Measurements from ENCODE around the gene SMG6. TPM values are rescaled to one million over a fixed set of nuclear protein-coding genes. Genes with fewer than 3 reads are reported as not detected.

SMG6 gene
- polyA plus RNA-seq, 1 of the 3 experiments (the other 2 are of a cell fraction) = 15.7 TPM

GRCh38 chr17:2048805-2049204 is 254.8 kb downstream of the SMG6 start (continued):
- TF ChIP-seq, protein P1, sequence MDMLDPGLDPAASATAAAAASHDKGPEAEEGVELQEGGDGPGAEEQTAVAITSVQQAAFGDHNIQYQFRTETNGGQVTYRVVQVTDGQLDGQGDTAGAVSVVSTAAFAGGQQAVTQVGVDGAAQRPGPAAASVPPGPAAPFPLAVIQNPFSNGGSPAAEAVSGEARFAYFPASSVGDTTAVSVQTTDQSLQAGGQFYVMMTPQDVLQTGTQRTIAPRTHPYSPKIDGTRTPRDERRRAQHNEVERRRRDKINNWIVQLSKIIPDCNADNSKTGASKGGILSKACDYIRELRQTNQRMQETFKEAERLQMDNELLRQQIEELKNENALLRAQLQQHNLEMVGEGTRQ (IDR thresholded peaks at IDR 0.05; ENCODE audit: borderline replicate concordance, low read depth, low read length) = no peak
- TF ChIP-seq GABPA (IDR thresholded peaks at IDR 0.05; ENCODE audit: low read depth) = no peak
- no peak for TF ChIP-seq FOXM1 (IDR thresholded peaks at IDR 0.05; ENCODE audit: low read depth)
- no peak for TF ChIP-seq GATA2 (CRISPR knock-in tag; IDR thresholded peaks at IDR 0.05)

GRCh38 chr17:2047590-2047989 is 256.0 kb downstream of the SMG6 start:
- H3K79me2 ChIP-seq (ENCODE audit: insufficient read depth) = peaks cover 32% of the 10 kb centered on the region
- peaks cover 5% of the 10 kb centered on the region; the same call in 1 of the 2 replicates for H4K20me1 ChIP-seq (ENCODE audit: insufficient read depth)
- TF ChIP-seq JUND (IDR thresholded peaks at IDR 0.05) (no peak), GABPA (IDR thresholded peaks at IDR 0.05; ENCODE audit: low read depth) (no peak), ELF1 (IDR thresholded peaks at IDR 0.05) (no peak), EZH2phosphoT487 (IDR thresholded peaks at IDR 0.05; ENCODE audit: borderline replicate concordance, low read depth) (no peak), REST (IDR thresholded peaks at IDR 0.05; ENCODE audit: low read depth, low read length) (no peak), POLR2AphosphoS5 (IDR thresholded peaks at IDR 0.05; ENCODE audit: low read depth, low read length) (no peak)
- TF ChIP-seq, protein P2, sequence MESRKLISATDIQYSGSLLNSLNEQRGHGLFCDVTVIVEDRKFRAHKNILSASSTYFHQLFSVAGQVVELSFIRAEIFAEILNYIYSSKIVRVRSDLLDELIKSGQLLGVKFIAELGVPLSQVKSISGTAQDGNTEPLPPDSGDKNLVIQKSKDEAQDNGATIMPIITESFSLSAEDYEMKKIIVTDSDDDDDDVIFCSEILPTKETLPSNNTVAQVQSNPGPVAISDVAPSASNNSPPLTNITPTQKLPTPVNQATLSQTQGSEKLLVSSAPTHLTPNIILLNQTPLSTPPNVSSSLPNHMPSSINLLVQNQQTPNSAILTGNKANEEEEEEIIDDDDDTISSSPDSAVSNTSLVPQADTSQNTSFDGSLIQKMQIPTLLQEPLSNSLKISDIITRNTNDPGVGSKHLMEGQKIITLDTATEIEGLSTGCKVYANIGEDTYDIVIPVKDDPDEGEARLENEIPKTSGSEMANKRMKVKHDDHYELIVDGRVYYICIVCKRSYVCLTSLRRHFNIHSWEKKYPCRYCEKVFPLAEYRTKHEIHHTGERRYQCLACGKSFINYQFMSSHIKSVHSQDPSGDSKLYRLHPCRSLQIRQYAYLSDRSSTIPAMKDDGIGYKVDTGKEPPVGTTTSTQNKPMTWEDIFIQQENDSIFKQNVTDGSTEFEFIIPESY (IDR thresholded peaks at IDR 0.05; ENCODE audit: borderline replicate concordance, low read depth) = no peak
- TF ChIP-seq, protein P3, sequence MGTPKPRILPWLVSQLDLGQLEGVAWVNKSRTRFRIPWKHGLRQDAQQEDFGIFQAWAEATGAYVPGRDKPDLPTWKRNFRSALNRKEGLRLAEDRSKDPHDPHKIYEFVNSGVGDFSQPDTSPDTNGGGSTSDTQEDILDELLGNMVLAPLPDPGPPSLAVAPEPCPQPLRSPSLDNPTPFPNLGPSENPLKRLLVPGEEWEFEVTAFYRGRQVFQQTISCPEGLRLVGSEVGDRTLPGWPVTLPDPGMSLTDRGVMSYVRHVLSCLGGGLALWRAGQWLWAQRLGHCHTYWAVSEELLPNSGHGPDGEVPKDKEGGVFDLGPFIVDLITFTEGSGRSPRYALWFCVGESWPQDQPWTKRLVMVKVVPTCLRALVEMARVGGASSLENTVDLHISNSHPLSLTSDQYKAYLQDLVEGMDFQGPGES (IDR thresholded peaks at IDR 0.05; ENCODE audit: low read depth, low read length) = no peak
- peaks cover 17 to 21% of the 10 kb centered on the region in 2 experiments; a peak in 3 of 4 replicates for H3K4me1 ChIP-seq (ENCODE audit: control insufficient read depth in 1 of 2, insufficient read depth in 2 of 2, low read depth in 1 of 2, low read length in 1 of 2)
- no peaks in the 10 kb centered on the region for H3K27me3 ChIP-seq (ENCODE audit: insufficient read depth)
- no peak overlapping the region for H3K27ac ChIP-seq (ENCODE audit: low read depth in 2 of 2, low read length in 1 of 2)
- 98% methylated on average over 6 of the region's 6 CpGs for WGBS (ENCODE audit: low lambda C conversion rate)
- no peaks in the 10 kb centered on the region for H3K9me3 ChIP-seq
- H3K4me2 ChIP-seq = no peak overlapping the region
- H3F3A ChIP-seq (replicated peaks; ENCODE audit: insufficient read depth) = peaks cover 22% of the 10 kb centered on the region
- no peak for DNase-seq
- H3K36me3 ChIP-seq (replicated peaks in 1 of 2; ENCODE audit: control insufficient read depth in 1 of 2, insufficient read depth in 2 of 2, low read length in 1 of 2) = peaks cover 9 to 14% of the 10 kb centered on the region in 2 experiments
- H2AFZ ChIP-seq (ENCODE audit: low read depth) = no peak overlapping the region
- no peak overlapping the region for H3K9ac ChIP-seq
- CTCF ChIA-PET = interaction anchor here (0.7 to 4.2 kb wide), 4 partner anchors 22 to 197 kb away, joined by 3 to 29 read pairs (median 5); no protein-coding TSS in a partner anchor
- no peak overlapping the region for H3K4me3 ChIP-seq (ENCODE audit: low read depth in 2 of 2, low read length in 1 of 2)
- no peaks in the 10 kb centered on the region for H3K9me2 ChIP-seq
- POLR2A ChIA-PET = no interaction called here
